GM23338 (cell line): ENCODE data around the gene DDA1. TPM values are rescaled to one million over a fixed set of nuclear protein-coding genes. Genes with fewer than 3 reads are reported as not detected.

Source experiments
- ATAC-seq: fragments of 200-7000 bp; cut with Tn5 transposase; 3 replicates; pipeline ENCODE4 v1.9.1; 2020
- DNase-seq: peaks from one replicate; pipeline ENCODE4 v3.0.0-alpha.2; 2015; ENCODE audit warnings: low spot score
- H2AFZ ChIP-seq: fragments of 200-600 bp; sonication (generic); 2 replicates; pipeline ENCODE4 v1.8.0; 2016; ENCODE audit warnings: antibody characterized with exemption, mild to moderate bottlenecking, moderate library complexity
- H3F3A ChIP-seq: fragments of 200-600 bp; sonication (generic); replicated peaks from 2 replicates; pipeline ENCODE4 v1.8.0; 2017; ENCODE audit warnings: antibody characterized with exemption, mixed run types, low read depth
- H3K27ac ChIP-seq: fragments of 200-600 bp; sonication (generic); 2 replicates; pipeline ENCODE4 v1.6.1; 2016; ENCODE audit warnings: low read depth
- H3K27me3 ChIP-seq: fragments of 200-600 bp; sonication (generic); 2 replicates; pipeline ENCODE4 v1.8.0; 2016; ENCODE audit warnings: mild to moderate bottlenecking, mixed run types, moderate library complexity; ENCODE audit not compliant: insufficient read depth
- H3K36me3 ChIP-seq: fragments of 200-600 bp; sonication (generic); 2 replicates; pipeline ENCODE4 v1.8.0; 2016; ENCODE audit warnings: mild to moderate bottlenecking; ENCODE audit not compliant: insufficient read depth
- H3K4me1 ChIP-seq: fragments of 200-600 bp; sonication (generic); 2 replicates; pipeline ENCODE4 v1.8.0; 2016; ENCODE audit warnings: mild to moderate bottlenecking, moderate library complexity; ENCODE audit not compliant: insufficient read depth
- H3K4me2 ChIP-seq: fragments of 200-600 bp; sonication (generic); 2 replicates; pipeline ENCODE4 v1.7.1; 2017; ENCODE audit warnings: mixed run types
- H3K4me3 ChIP-seq: fragments of 200-600 bp; sonication (generic); 2 replicates; pipeline ENCODE4 v1.6.1; 2016; ENCODE audit warnings: mixed run types
- H3K79me2 ChIP-seq: fragments of 200-600 bp; sonication (generic); replicated peaks from 2 replicates; pipeline ENCODE4 v1.8.0; 2017; ENCODE audit warnings: mild to moderate bottlenecking; ENCODE audit not compliant: insufficient read depth
- H3K9me2 ChIP-seq: fragments of 200-600 bp; sonication (generic); 2 replicates; pipeline ENCODE4 v1.8.0; 2017; ENCODE audit not compliant: insufficient read depth
- H4K20me1 ChIP-seq: fragments of 200-600 bp; sonication (generic); replicated peaks from 2 replicates; pipeline ENCODE4 v1.8.0; 2017; ENCODE audit warnings: mild to moderate bottlenecking; ENCODE audit not compliant: insufficient read depth
- H3K27ac Mint-ChIP-seq: 2 replicates; pipeline ENCODE4 v1.8.0; 2020; ENCODE audit warnings: inconsistent platforms, mild to moderate bottlenecking, moderate library complexity, mixed read lengths
- H3K27me3 Mint-ChIP-seq: 3 replicates; pipeline ENCODE4 v1.8.0; 2022; ENCODE audit warnings: low read depth, mild to moderate bottlenecking, moderate library complexity, mixed read lengths, inconsistent platforms; ENCODE audit not compliant: insufficient read depth, poor library complexity
- H3K36me3 Mint-ChIP-seq: 3 replicates; pipeline ENCODE4 v1.8.0; 2021; ENCODE audit warnings: low read depth, mild to moderate bottlenecking, inconsistent platforms, moderate library complexity, mixed read lengths
- H3K4me1 Mint-ChIP-seq: 3 replicates; pipeline ENCODE4 v1.8.0; 2020; ENCODE audit warnings: mild to moderate bottlenecking, inconsistent platforms, mixed read lengths
- H3K4me3 Mint-ChIP-seq: 3 replicates; pipeline ENCODE4 v1.8.0; 2021; ENCODE audit warnings: moderate library complexity, mild to moderate bottlenecking, inconsistent platforms, mixed read lengths
- H3K9me3 Mint-ChIP-seq: 3 replicates; pipeline ENCODE4 v1.8.0; 2020; ENCODE audit warnings: moderate library complexity, mild to moderate bottlenecking, inconsistent platforms, mixed read lengths
- CREB1 ChIP-seq: fragments of 250-450 bp; sonication (Bioruptor Pico); IDR thresholded peaks from 2 replicates; pipeline ENCODE4 v1.5.0; 2020; ENCODE audit warnings: low read depth, mild to moderate bottlenecking, moderate library complexity
- EZH2 ChIP-seq: fragments of 200-600 bp; sonication (generic); IDR thresholded peaks from one replicate; pipeline ENCODE4 v1.8.0; 2017; ENCODE audit warnings: antibody characterized with exemption, mild to moderate bottlenecking, low read depth; ENCODE audit not compliant: unreplicated experiment
- EZH2phosphoT487 ChIP-seq: fragments of 200-600 bp; sonication (generic); IDR thresholded peaks from one replicate; pipeline ENCODE4 v1.8.1; 2018; ENCODE audit warnings: antibody characterized with exemption; ENCODE audit not compliant: unreplicated experiment
- JUNB ChIP-seq: IDR thresholded peaks from one replicate; pipeline ENCODE4 v1.6.1; 2016; ENCODE audit warnings: antibody characterized with exemption; ENCODE audit not compliant: unreplicated experiment
- STAT1 ChIP-seq: IDR thresholded peaks from one replicate; pipeline ENCODE4 v1.6.1; 2016; ENCODE audit warnings: antibody characterized with exemption; ENCODE audit not compliant: unreplicated experiment
- ZNF114 ChIP-seq: fragments of 250-450 bp; sonication (Bioruptor Pico); IDR thresholded peaks from 2 replicates; pipeline ENCODE4 v1.5.0; 2020; ENCODE audit warnings: mild to moderate bottlenecking, moderate library complexity
- ZNF331 ChIP-seq: fragments of 250-450 bp; sonication (Bioruptor Pico); IDR thresholded peaks from 2 replicates; pipeline ENCODE4 v1.5.0; 2020; ENCODE audit warnings: low read depth, mild to moderate bottlenecking, moderate library complexity
- polyA plus RNA-seq: library from polyadenylated mRNA; unstranded; fragments of >200 nt; fragmentation: Nextera tagmentation; extraction: Ambion mirVana; gene quantifications from 2 replicates; pipeline ENCODE4 v1.2.1, GENCODE V29; 2016
- total RNA-seq: library from RNA; depleted of rRNA; stranded (reverse); fragments of >200 nt; shearing (Covaris generic); gene quantifications from 2 replicates; pipeline ENCODE4 v1.2.3, GENCODE V29; 2014
- TF ChIP-seq, protein P1 (sequence below): IDR thresholded peaks from one replicate; pipeline ENCODE4 v1.6.1; 2018; ENCODE audit warnings: antibody characterized with exemption; ENCODE audit not compliant: unreplicated experiment
- TF ChIP-seq, protein P2 (sequence below), 2 experiments: fragments of 200-600 bp in 1 of 2; sonication (generic) in 1 of 2; conservative IDR thresholded peaks; 2 replicates each; pipeline versions ENCODE4 v1.5.1 to v1.6.1; 2016 to 2017; ENCODE audit warnings: antibody characterized with exemption in 2 of 2, low read depth in 2 of 2, mild to moderate bottlenecking in 2 of 2, moderate library complexity in 1 of 2
- TF ChIP-seq, protein P3 (sequence below): IDR thresholded peaks from 2 replicates; pipeline ENCODE4 v1.6.1; 2016; ENCODE audit warnings: antibody characterized with exemption

The DDA1 gene
- total and polyA plus RNA-seq, 2 experiments from 2014 or later: 34.6 to 107 TPM

DNA sequence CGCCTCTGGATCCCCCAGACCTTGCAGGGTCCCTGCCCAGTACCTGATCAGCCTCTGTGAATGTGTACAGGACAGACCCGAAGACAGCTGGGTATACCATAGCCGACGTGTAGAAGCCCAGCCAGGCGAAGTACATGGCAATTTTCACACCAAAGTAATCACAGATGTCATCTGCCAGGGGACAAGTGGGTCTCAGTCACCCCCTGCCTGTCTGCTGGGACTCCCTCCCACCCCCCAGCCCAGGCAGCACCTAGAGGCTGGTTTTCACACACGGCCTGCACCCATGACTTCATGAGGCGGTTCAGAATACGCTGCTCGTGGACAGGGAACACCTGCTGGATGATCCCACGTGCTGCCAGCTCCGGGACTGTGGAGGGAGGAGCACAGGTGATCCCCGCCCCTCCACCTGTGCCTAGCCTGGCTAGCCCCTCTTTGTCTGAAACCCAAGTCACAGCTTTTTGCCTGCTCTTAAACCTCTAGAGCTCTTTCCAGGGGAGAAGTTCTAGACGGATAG lies 21.7 kb downstream of the DDA1 start:
- Histone ChIP-seq H3K9me2 (no peaks in the 10 kb centered on the region), H3K4me1 (peaks cover 13% of the 10 kb centered on the region), H3K79me2 (no peaks in the 10 kb centered on the region), H3K4me3 (no peak overlapping the region), H3F3A (peaks cover 30% of the 10 kb centered on the region), H4K20me1 (no peaks in the 10 kb centered on the region), H3K27me3 (peaks cover 9% of the 10 kb centered on the region; the same call in 1 of the 2 replicates), H3K4me2 (no peak overlapping the region), H3K27ac (no peak overlapping the region), H3K36me3 (no peaks in the 10 kb centered on the region), H2AFZ (no peak overlapping the region)
- Mint-ChIP-seq H3K27ac (no peak overlapping the region), H3K27me3 (peaks cover 22% of the 10 kb centered on the region), H3K36me3 (peaks cover 18% of the 10 kb centered on the region), H3K9me3 (peaks cover 5% of the 10 kb centered on the region; the same call in 2 of the 3 replicates), H3K4me3 (peak overlapping the region; percentile 44; the same call in 1 of the 3 replicates), H3K4me1 (peaks cover 27% of the 10 kb centered on the region)
- no peak for ATAC-seq
- no peak for DNase-seq
- TF ChIP-seq EZH2: no peak
- no peak for TF ChIP-seq ZNF331 (CRISPR knock-in tag)
- TF ChIP-seq, protein P1, sequence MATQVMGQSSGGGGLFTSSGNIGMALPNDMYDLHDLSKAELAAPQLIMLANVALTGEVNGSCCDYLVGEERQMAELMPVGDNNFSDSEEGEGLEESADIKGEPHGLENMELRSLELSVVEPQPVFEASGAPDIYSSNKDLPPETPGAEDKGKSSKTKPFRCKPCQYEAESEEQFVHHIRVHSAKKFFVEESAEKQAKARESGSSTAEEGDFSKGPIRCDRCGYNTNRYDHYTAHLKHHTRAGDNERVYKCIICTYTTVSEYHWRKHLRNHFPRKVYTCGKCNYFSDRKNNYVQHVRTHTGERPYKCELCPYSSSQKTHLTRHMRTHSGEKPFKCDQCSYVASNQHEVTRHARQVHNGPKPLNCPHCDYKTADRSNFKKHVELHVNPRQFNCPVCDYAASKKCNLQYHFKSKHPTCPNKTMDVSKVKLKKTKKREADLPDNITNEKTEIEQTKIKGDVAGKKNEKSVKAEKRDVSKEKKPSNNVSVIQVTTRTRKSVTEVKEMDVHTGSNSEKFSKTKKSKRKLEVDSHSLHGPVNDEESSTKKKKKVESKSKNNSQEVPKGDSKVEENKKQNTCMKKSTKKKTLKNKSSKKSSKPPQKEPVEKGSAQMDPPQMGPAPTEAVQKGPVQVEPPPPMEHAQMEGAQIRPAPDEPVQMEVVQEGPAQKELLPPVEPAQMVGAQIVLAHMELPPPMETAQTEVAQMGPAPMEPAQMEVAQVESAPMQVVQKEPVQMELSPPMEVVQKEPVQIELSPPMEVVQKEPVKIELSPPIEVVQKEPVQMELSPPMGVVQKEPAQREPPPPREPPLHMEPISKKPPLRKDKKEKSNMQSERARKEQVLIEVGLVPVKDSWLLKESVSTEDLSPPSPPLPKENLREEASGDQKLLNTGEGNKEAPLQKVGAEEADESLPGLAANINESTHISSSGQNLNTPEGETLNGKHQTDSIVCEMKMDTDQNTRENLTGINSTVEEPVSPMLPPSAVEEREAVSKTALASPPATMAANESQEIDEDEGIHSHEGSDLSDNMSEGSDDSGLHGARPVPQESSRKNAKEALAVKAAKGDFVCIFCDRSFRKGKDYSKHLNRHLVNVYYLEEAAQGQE: no peak
- no peak for TF ChIP-seq ZNF114 (CRISPR knock-in tag)
- no peak for TF ChIP-seq JUNB
- TF ChIP-seq, protein P2, sequence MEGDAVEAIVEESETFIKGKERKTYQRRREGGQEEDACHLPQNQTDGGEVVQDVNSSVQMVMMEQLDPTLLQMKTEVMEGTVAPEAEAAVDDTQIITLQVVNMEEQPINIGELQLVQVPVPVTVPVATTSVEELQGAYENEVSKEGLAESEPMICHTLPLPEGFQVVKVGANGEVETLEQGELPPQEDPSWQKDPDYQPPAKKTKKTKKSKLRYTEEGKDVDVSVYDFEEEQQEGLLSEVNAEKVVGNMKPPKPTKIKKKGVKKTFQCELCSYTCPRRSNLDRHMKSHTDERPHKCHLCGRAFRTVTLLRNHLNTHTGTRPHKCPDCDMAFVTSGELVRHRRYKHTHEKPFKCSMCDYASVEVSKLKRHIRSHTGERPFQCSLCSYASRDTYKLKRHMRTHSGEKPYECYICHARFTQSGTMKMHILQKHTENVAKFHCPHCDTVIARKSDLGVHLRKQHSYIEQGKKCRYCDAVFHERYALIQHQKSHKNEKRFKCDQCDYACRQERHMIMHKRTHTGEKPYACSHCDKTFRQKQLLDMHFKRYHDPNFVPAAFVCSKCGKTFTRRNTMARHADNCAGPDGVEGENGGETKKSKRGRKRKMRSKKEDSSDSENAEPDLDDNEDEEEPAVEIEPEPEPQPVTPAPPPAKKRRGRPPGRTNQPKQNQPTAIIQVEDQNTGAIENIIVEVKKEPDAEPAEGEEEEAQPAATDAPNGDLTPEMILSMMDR (conservative IDR thresholded peaks at IDR 0.05; ENCODE audit: low read depth in 2 of 2): no peak
- TF ChIP-seq, protein P3, sequence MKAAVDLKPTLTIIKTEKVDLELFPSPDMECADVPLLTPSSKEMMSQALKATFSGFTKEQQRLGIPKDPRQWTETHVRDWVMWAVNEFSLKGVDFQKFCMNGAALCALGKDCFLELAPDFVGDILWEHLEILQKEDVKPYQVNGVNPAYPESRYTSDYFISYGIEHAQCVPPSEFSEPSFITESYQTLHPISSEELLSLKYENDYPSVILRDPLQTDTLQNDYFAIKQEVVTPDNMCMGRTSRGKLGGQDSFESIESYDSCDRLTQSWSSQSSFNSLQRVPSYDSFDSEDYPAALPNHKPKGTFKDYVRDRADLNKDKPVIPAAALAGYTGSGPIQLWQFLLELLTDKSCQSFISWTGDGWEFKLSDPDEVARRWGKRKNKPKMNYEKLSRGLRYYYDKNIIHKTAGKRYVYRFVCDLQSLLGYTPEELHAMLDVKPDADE: no peak
- TF ChIP-seq CREB1 (CRISPR knock-in tag): no peak
- no peak for TF ChIP-seq EZH2phosphoT487
- TF ChIP-seq STAT1: no peak
